GM18951 (cell line): Measurements from ENCODE around the gene FRMD4A.
"Not testable (repeated sequence)": the region's sequence is repeated elsewhere in the genome, so short reads cannot be mapped to it uniquely, and the experiment has no call there.

Experiments used
- POLR2A ChIP-seq: IDR thresholded peaks from 4 replicates; pipeline ENCODE4 v1.6.1; 2011; ENCODE audit warnings: mild to moderate bottlenecking; ENCODE audit not compliant: insufficient read length, insufficient read depth; ENCODE audit errors: extremely low read depth
- in situ Hi-C: fragments of 300-500 bp; cut with MboI; formaldehyde crosslinking; loops from one replicate; pipeline ENCODE4 v1.12.0; 2022; ENCODE audit warnings: low sequenced_read_pairs, mixed read lengths, inconsistent platforms; ENCODE audit not compliant: unreplicated experiment

The FRMD4A gene

GRCh38 chr10:13877154-13877909, 453.4 kb downstream of the FRMD4A start:
- in situ Hi-C loops, result no loop called here
- TF ChIP-seq POLR2A, result no peak

- TF ChIP-seq POLR2A, result no peak
- in situ Hi-C loops, result no loop called here
Measured at GRCh38 chr10:13873196-13873595, 457.5 kb downstream of the FRMD4A start.

DNA sequence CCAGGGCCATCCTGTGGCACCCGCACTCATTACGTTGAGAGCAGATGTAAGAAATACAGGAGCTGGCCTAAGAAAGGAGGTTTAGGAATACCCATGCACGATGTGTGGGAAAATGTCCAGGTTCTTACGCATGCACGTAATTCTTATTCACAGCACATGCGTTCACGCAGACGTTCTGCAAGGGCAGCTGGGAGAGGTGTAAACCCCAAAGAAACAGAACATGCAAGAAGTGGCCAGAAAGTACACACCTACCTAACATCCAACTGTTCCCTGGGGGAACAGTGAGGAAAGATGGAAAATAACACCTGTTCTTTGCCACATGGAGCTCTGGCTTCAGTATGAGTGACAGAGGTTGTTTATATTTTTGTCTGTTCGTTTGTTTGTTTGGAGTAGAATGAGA, 458.3 kb downstream of the FRMD4A start:
- in situ Hi-C loops, result no loop called here

GRCh38 chr10:13871776-13872175, 458.9 kb downstream of the FRMD4A start:
- TF ChIP-seq POLR2A, result no peak
- in situ Hi-C loops, result no loop called here

More for the DNA sequence above, 458.3 kb downstream of the FRMD4A start:
- no peak for TF ChIP-seq POLR2A

DNA sequence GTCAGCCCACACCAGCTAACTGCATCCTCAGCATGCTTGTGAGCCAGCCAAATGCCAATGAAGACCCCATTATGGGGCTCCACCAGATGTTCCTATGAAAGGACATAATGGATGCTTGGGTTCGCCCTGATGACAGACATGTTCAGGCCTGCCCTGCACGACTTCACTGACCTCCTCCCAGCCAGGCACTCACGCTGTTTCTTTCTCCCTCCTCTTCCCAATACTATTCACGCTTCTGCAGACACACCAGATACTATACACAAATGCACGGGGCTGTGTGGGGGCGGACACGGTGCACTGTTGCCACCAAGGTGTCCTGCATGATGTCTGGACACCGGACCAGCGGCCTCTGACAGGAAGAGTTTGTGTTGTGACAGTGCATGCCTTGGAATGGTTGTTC, 459.7 kb downstream of the FRMD4A start:
- in situ Hi-C loops, result no loop called here
- TF ChIP-seq POLR2A, result no peak

DNA sequence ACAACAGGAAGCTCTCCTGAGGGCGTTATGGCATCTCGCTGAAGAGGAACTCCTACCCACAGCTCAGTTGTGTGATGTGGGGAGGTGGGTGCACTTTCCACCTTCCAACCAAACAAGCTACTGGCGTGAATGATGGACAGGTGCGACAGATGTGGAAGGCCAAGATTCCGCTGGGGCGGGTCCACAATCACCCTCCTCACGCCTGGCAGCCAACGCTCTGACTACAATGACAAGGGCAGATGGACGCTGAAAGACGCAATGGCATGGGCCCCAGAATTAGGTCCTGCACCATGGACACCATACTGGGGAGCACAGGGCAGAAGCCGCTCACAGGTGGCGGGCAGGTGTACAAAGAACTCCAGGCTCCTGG, 461.4 kb downstream of the FRMD4A start:
- no peak for TF ChIP-seq POLR2A
- in situ Hi-C loops, result no loop called here

GRCh38 chr10:13868528-13869294, 462.0 kb downstream of the FRMD4A start:
- TF ChIP-seq POLR2A, result no peak
- in situ Hi-C loops, result no loop called here

GRCh38 chr10:13867822-13868221, 462.9 kb downstream of the FRMD4A start:
- in situ Hi-C loops, result no loop called here
- TF ChIP-seq POLR2A, result no peak

DNA sequence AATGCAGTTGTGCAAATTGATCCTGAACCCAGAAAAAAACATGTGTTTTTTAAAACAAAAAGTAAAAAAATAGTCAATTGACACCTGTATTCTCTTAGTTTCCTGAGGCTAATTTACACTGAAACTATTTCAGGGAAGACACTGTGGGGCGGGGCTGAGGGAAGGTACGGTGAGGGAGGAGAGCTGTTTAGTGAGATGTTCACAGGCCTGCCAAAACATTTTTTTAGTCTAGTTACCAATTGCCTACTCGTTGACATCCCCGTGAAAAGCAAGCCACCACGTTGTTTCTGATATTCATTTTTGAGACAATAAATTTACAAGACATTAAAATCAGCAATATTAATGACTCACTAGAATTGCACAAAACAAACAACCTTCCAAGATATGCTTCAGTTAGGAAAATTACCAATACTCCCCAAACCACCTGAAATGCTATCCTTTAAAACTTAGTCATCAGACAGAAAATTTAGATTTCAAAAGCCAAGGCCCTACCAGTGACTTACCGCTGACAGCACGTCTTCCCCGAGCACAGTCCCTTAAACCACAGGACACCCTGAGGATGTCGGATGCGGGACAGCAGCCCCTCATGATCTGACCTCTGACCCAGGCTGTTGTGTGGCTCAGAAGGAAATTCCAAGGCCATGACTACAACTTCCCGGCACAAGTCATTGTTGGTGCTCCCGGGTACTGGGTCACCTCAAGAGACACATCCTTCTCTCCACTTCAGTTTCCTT, 464.8 kb downstream of the FRMD4A start:
- in situ Hi-C loops, result no loop called here
- TF ChIP-seq POLR2A, result no peak

DNA sequence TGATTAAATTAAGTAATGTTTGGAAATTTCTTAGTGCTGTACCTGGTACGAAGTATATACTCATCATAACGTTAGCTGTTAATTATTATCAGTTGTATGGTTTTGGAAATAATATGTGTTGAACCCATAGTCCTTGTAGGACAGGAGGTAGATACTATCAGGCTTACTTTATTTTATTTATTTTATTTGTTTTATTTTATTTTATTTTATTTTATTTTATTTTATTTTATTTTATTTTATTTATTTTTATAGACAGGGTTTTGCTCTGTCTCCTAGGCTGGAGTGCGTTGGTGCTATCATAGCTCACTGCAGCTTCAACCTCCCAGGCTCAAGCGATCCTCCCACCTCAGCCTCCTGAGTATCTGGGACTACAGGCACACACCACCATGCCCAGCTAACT, 465.5 kb downstream of the FRMD4A start:
- in situ Hi-C loops, result not testable (repeated sequence)

DNA sequence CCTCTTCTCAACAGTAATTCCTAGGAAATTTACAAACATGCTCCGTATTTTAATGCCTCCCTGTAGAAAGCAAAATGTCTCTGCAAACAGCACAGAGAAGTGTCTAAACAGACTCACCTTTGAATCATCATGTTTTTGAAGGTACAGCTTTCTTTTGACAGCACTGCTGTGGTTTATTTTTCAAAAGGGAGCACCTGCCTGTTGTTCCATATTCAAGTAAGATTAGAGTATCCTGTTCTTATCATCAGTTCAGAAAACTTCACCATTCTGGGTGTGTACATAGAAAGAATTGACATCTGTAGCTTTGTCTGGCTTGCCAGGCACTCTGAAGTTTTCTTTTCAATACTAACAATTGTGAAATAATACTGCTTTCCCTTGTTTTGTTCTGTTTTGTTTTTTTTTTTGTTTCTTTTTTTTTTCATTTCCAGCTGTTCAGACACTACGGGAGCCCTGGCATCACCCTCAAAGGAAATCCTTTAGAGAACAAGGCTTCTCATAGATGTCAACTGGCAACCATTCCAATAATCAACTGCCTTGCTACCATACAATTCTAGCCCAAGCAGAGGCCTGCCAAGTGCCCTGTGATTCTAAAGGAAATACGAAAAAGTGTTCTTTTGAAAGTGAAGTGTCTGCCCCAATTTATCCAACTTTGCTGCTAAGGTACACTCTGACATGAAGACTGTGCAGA, 468.0 kb downstream of the FRMD4A start:
- TF ChIP-seq POLR2A, result no peak
- in situ Hi-C loops, result no loop called here

DNA sequence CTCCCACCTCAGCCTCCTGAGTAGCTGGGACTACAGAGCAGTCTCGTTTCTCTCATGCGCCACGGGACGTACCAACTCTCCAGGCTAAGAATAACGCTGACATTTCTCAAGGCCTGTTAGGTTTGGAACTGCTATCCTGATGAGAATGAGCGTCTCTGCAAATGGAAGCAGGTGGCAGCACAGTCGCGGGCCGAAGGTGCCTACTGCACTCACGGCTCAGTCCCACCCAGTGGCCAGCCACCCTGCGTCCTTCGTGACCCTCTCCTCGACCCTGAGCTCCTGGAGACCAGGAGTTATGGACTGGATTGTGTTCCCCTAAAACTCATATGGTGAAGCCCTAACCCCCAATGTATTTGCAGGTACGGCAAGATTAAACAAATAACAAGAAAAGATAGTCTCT, 469.8 kb downstream of the FRMD4A start:
- in situ Hi-C loops, result no loop called here
- no peak for TF ChIP-seq POLR2A
